GM12801 (cell line): ENCODE measurements around the gene CALML6.

ENCODE experiments used
- TF ChIP-seq, protein P1 (sequence below): IDR thresholded peaks from one replicate; pipeline ENCODE4 v1.5.1; 2011; ENCODE audit warnings: control low read depth; ENCODE audit not compliant: insufficient read length; ENCODE audit errors: extremely low read depth

CALML6 gene

DNA sequence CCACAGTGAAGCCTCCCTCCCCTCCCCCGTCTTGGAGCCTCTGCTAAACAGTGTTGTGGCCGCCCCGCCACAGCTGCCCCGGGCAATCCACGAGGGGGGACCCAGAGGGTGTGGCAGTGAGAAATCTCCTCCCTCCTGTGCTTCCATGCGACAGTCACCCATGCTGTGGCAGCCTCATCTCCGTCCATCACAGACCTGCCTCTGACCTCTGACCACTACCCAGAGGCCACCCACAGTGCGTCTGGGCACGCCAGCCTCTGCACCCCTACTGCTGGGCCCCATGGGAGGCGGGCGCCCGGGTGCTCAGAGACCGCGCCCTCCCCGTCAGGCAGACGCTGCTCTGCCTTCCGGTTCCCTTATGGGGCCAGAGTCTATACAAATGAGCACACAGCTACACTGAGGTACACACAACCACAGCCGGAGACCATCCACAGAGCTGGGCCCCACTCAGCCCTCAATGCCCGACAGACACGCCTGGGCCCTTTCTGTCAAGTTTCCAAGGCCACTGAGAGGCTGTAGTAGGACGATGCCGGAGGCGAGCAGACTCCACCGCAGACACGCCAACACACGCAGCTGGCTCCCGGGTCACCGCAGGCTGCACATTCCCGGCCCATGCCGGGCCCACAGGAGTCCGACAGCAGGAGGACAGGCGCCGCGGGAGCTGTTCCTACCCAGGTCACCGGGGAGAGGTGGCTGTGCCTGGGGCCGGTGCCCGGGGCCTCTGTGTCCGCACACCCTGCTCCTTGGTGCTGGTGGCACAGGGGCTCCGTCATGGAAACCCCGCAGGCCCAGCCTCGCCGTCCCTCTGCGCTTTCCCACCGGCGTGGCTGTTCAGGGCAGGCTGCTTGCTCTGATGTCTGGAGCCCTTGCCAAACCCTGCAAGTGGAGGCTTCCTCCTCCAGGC, 27.9 kb downstream of the CALML6 start:
- TF ChIP-seq, protein P1, sequence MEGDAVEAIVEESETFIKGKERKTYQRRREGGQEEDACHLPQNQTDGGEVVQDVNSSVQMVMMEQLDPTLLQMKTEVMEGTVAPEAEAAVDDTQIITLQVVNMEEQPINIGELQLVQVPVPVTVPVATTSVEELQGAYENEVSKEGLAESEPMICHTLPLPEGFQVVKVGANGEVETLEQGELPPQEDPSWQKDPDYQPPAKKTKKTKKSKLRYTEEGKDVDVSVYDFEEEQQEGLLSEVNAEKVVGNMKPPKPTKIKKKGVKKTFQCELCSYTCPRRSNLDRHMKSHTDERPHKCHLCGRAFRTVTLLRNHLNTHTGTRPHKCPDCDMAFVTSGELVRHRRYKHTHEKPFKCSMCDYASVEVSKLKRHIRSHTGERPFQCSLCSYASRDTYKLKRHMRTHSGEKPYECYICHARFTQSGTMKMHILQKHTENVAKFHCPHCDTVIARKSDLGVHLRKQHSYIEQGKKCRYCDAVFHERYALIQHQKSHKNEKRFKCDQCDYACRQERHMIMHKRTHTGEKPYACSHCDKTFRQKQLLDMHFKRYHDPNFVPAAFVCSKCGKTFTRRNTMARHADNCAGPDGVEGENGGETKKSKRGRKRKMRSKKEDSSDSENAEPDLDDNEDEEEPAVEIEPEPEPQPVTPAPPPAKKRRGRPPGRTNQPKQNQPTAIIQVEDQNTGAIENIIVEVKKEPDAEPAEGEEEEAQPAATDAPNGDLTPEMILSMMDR = no peak

DNA sequence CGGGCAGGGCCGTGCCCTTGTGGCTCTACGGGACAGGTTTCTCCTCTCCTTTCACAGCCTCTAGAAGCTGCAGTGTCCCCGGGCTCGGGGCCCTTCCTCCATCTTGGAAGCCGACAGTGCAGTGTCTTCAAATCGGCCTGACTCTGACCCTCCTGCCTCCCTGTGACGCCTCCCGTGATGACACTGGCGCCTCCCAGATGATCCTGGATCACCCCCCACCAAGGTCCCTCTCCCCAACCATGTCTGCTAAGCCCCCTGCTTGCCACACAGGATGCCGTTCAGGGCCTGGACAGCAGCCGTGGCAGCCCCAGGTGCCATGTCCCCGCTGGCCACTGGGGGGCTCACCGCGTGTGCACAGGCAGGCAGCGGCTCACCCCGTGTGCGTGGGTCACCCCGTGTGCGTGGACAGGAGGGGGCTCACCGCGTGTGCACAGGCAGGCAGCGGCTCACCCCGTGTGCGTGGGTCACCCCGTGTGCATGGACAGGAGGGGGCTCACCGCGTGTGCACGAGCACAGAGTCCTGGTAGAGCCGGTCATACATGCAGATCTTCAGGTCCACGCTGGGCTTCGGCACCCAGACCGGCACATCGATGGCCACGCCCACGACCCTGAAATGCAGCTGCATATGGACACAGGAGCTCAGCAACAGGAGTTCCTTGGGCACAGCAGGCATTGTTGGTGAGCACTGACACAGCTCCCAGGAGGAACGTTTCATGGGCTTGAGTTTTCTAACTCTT, 28.9 kb downstream of the CALML6 start:
- TF ChIP-seq, protein P1 = no peak

DNA sequence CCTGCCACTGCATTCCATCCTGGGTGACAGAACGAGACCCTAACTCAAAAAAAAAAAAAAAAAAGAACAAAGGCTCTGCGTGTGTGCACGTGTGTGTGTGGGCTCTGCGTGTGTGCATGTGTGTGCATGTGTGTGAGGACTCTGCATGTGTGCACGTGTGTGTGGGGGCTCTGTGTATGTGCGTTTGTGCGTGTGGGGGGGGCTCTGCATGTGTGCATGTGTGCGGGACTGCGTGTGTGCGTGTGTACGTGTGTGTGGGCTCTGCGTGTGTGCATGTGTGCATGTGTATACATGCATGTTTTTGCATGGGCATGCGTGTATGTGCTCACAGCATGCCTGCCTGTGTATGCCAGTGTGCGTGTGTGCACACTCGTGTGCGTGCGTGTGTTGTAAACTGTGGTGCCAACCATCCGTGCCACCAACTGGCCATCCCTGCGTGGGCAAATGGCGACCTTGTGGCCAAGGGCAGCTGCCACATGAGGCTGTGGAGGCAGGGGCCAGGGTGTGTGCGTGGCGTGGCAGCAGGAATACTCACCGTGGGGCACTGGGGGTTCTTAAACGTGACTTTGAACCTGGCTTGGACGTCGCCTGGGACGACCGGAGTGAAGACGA, 30.8 kb downstream of the CALML6 start:
- TF ChIP-seq, protein P1 = no peak

DNA sequence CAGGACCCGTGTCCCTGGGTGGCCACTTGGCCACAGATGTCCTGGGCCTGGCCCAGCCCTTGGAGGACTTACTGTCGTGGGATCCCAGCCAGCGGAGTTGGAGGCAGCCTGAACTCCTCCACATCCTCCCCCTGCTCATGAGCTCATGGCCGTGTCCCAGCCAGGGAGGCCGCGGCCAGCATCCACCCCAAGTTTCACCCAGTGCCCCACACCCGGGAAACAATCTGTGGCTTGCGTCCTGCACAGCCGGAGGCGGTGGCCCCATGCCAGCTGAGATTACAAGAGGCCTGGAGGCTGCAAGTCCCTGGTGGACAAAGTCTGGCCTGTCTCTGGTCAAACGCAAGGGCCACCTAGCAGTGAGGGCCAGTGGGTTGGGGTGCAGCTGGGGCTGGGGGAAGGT, 31.5 kb downstream of the CALML6 start:
- TF ChIP-seq, protein P1 = no peak

DNA sequence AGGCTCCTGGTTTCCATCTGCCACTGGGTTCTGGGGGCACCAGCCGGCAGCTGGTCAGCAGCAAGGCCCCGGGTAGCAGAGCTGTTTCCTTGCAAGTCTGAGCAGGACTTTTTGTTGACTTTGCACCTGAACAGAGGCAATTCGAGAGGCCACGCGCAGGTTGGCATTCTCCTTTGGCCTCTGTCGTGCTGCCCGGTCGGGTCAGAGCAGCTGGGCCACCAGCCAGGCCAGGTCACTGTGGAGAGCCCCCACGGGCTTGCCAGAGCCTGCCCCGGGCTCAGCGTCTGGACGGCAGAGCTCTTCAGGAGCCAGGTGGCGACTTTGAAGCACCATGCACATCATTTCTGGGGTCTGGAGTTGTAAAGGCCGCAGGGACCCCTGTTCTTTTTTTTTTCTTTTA, 32.4 kb downstream of the CALML6 start:
- TF ChIP-seq, protein P1 = no peak

DNA sequence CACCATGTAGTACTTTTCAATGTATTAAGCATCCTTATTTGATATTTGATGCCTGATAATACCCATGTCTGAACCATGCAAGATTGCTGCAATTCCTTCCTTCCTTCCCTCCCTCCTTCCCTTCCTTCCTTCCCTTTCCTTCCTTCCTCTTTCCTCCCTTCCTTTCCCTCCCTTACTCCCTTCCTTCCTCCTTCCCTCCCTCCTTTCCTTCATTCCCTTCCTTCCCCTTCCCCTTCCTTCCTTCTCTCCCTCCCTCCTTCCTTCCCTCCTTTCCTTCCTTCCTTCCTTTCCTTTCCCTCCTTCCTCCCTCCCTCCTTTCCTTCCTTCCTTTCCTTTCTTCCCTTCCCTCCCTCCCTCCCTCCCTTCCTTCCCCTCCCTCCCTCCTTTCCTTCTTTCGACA, 33.7 kb downstream of the CALML6 start:
- TF ChIP-seq, protein P1 = no peak

DNA sequence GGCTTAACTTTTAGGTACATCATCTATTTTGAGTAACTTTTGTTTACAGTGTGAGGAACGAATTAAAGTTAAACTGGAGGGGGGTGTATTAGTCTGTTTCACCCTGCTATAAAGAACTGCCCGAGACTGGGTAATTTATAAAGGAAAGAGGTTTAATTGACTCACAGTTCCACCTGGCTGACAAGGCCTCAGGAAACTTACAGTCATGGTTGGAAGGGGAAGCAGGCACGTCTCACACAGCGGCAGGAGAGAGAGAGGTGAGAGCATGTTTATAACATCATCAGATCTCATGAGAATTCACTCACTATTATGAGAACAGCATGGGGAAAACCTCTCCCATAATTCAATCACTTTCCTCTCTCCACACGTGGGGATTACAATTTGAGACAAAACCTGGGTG, 35.9 kb downstream of the CALML6 start:
- TF ChIP-seq, protein P1 = no peak
